NCI-H748 (cell line): ENCODE data around the gene CCNA1.

Experiments used
- DNase-seq: peaks from one replicate; lab custom pipeline; 2025; ENCODE audit not compliant: unreplicated experiment; lab: John Stamatoyannopoulos, UW

Gene CCNA1

GRCh38 chr13:36432106-36432544 is at the start of gene CCNA1:
TSS of gene CCNA1 (plus strand) at chr13:36432495. CDS start at chr13:36433057, 562 bp downstream.
- peak; percentile 98 for DNase-seq

GRCh38 chr13:36385489-36385888 is 46.8 kb upstream of the CCNA1 start:
- no peak for DNase-seq

GRCh38 chr13:36395280-36395679 is 37.0 kb upstream of the CCNA1 start:
- DNase-seq = peak; percentile 14

GRCh38 chr13:36405151-36405550 is 27.1 kb upstream of the CCNA1 start:
- DNase-seq = no peak

- no peak for DNase-seq
Measured at GRCh38 chr13:36412736-36413135, 19.6 kb upstream of the CCNA1 start.

- DNase-seq = no peak
Measured at GRCh38 chr13:36413161-36413560, 19.1 kb upstream of the CCNA1 start.

GRCh38 chr13:36414461-36414860 is 17.8 kb upstream of the CCNA1 start:
- no peak for DNase-seq

- DNase-seq = no peak
Measured at GRCh38 chr13:36417331-36417730, 15.0 kb upstream of the CCNA1 start.

GRCh38 chr13:36418022-36418805 is 14.1 kb upstream of the CCNA1 start:
- no peak for DNase-seq

- peak; percentile 81 for DNase-seq
Measured at GRCh38 chr13:36420437-36420891, 11.8 kb upstream of the CCNA1 start.

- no peak for DNase-seq
Measured at GRCh38 chr13:36421447-36421846, 10.8 kb upstream of the CCNA1 start.

GRCh38 chr13:36428086-36428485 is 4.2 kb upstream of the CCNA1 start:
- no peak for DNase-seq

- DNase-seq = no peak
Measured at GRCh38 chr13:36430247-36431203, 1.8 kb upstream of the CCNA1 start.

GRCh38 chr13:36431204-36432105 is 840 bp upstream of the CCNA1 start:
- DNase-seq = peak; percentile 86

- no peak for DNase-seq
Measured at GRCh38 chr13:36436811-36437210, 4.5 kb downstream of the CCNA1 start.

GRCh38 chr13:36438594-36439483 is 6.5 kb downstream of the CCNA1 start:
- DNase-seq = no peak

- DNase-seq = no peak
Measured at GRCh38 chr13:36445278-36445677, 13.0 kb downstream of the CCNA1 start.

GRCh38 chr13:36445891-36446351 is 13.6 kb downstream of the CCNA1 start:
- DNase-seq = no peak

- DNase-seq = no peak
Measured at GRCh38 chr13:36447501-36447900, 15.2 kb downstream of the CCNA1 start.

- DNase-seq = no peak
Measured at GRCh38 chr13:36450534-36450933, 18.2 kb downstream of the CCNA1 start.
